Motor neuron (in vitro differentiated cells): ENCODE data around the gene OR2M5. TPM values are rescaled to one million over a fixed set of nuclear protein-coding genes. Genes with fewer than 3 reads are reported as not detected.
A peak's percentile ranks its signal among the peaks of the same experiment; 100 is the strongest.

Experiments used
- ATAC-seq, 8 experiments: fragments of 200-7000 bp; cut with Tn5 transposase; replicated peaks in 6 of 8; 2 replicates each; pipeline ENCODE4 v1.8.0; 2021; ENCODE audit warnings: mild to moderate bottlenecking in 8 of 8, moderate library complexity in 8 of 8
- H3K27ac ChIP-seq, 2 donors: fragments of 250-450 bp; sonication (Bioruptor Pico); 2 replicates each; pipeline ENCODE4 v1.9.0; 2021; ENCODE audit warnings: antibody characterized with exemption in 2 of 2, mild to moderate bottlenecking in 2 of 2, moderate library complexity in 1 of 2
- H3K4me1 ChIP-seq, 2 donors: fragments of 250-450 bp; sonication (Bioruptor Pico); replicated peaks in 1 of 2; 2 replicates each; pipeline ENCODE4 v1.6.1; 2021; ENCODE audit warnings: antibody characterized with exemption in 2 of 2, mild to moderate bottlenecking in 2 of 2, moderate library complexity in 1 of 2
- H3K4me3 ChIP-seq, 5 donors: fragments of 250-450 bp; sonication (Bioruptor Pico); 2 replicates each; pipeline ENCODE4 v1.9.0; 2021; ENCODE audit warnings: antibody characterized with exemption in 5 of 5, mild to moderate bottlenecking in 5 of 5, moderate library complexity in 4 of 5
- WGBS, 10 experiments: fragments of 450-650 bp; shearing (Covaris generic); methylation state at CpG; one replicate each; pipeline ENCODE4 v1.0.0; 2022; 5-methylcytosine and 5-hydroxymethylcytosine counted together
- in situ Hi-C, 9 experiments: fragments of 400-800 bp; cut with MboI; loops; one replicate each; pipeline ENCODE4 v1.15.0; 2021; ENCODE audit warnings: low sequenced_read_pairs in 9 of 9, low pct_unique_long_range_greater_than_20kb in 2 of 9; ENCODE audit not compliant: unreplicated experiment in 9 of 9
- total RNA-seq, 8 experiments: library from RNA; unstranded; fragments of 300-600 nt; gene quantifications; 2 replicates each; pipeline versions ENCODE4 v1.2.3 to v1.2.4, GENCODE V29; 2022

The OR2M5 gene
- total RNA-seq, 8 experiments from 2014 or later, result 0.21 to 1.0 (median 0.45) TPM; not detected in 4

DNA sequence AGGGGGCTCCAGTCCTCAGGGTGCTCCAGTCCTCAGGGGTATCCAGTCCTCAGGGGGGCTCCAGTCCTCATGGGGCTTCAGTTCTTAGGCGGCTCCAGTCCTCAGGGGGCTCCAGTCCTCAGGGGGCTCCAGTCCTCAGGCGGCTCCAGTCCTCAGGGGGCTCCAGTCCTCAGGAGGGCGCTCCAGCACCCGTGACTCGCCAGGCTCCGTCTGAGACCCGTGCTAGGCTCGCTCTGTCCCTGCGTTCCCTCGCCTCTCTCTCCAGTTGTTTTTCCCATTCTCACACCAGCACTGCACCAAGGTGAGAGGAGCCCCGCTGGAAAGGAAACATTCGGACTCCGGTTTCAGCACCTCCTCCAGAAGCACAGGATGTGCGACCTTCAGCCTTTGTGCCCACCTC, 20.2 kb downstream of the OR2M5 start:
- no peaks in the 10 kb centered on the region for H3K4me1 ChIP-seq
- H3K27ac ChIP-seq, result no peak overlapping the region
- WGBS, 10 experiments, result 56 to 85% (median 70%) methylated on average over 2 to 13 of the region's 14 CpGs; no CpG with 5 or more reads in 6 of the 10 experiments
- no peak overlapping the region for H3K4me3 ChIP-seq
- ATAC-seq, result no peak
- in situ Hi-C loops, result no loop called here

DNA sequence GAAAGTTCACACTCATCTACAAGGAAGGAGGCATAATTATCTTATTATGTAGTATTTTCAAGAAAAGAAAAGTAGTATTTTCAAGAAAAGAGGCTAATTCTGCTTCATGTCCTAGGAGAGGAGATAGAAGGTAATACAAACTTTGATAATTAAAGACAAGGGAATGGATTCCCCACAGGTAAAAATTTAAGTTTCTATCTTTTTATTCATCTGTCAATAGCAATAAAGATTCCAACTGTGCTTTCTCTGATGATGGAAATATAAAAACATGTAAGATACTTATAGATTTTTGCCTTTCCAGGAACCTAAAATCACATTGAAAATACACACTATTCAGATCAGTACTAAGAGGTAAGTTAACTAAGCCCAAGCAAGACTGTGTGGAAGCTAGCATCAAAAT, 29.6 kb downstream of the OR2M5 start, which contains the start of gene OR2M2:
TSS of gene OR2M2 (plus strand) at position 301 of the 400 bp plus-strand sequence. CDS start 5,165 bp downstream, outside the sequence.
- ATAC-seq, result no peak
- H3K27ac ChIP-seq, result no peak within 1 kb of the TSS
- no peaks in the 10 kb centered on the region for H3K4me1 ChIP-seq
- no peak within 1 kb of the TSS for H3K4me3 ChIP-seq
- in situ Hi-C loops, result no loop called here

DNA sequence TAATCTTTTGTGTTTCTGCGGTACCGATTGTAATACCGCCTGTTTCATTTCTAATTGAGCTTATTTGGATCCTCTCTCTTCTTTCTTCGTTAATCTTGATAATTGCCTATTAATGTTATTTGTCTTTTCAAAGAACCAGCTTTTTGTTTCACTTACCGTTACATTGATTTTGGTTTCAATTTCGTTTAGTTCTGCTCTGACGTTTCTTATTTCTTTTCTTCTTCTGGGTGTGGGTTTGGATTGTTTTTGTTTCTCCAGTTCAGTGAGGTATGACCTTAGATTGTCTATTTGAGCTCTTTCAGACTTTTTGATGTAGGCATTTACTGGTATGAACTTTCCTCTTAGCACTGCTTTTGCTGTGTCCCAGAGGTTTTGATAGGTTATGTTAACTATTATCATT, 39.0 kb downstream of the OR2M5 start:
- H3K4me3 ChIP-seq, result no peak overlapping the region
- no peak for ATAC-seq
- H3K4me1 ChIP-seq, result no peaks in the 10 kb centered on the region
- WGBS, 10 experiments, result 19 to 67% (median 45%) methylated on average over 3 to 7 of the region's 7 CpGs
- no peak overlapping the region for H3K27ac ChIP-seq
- in situ Hi-C loops, result no loop called here

DNA sequence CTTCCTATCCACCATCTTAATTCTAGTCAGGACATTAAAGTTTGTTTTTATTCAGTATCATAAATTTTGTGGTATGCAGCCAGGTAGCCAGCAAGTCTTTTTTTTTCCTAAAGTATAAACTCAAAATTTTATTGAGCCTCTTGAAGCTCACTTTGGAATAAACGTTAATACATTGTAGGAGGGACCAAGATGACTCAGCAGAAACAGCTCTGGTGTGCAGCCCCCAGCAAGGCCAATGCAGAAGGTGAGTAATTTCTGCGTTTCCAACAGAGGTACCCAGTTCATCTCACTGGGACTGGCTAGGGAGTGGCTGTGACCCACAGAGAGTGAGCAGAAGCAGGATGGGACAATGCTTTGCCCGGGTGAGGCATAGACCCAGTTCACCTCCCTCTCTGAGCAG, 42.4 kb downstream of the OR2M5 start:
- H3K27ac ChIP-seq, result no peak overlapping the region
- H3K4me3 ChIP-seq, result no peak overlapping the region
- no peaks in the 10 kb centered on the region for H3K4me1 ChIP-seq
- in situ Hi-C loops, result no loop called here
- 0 to 55% (median 31%) methylated on average over 1 to 3 of the region's 3 CpGs; no CpG with 5 or more reads in 4 of the 10 experiments for WGBS, 10 experiments
- ATAC-seq, result no peak

DNA sequence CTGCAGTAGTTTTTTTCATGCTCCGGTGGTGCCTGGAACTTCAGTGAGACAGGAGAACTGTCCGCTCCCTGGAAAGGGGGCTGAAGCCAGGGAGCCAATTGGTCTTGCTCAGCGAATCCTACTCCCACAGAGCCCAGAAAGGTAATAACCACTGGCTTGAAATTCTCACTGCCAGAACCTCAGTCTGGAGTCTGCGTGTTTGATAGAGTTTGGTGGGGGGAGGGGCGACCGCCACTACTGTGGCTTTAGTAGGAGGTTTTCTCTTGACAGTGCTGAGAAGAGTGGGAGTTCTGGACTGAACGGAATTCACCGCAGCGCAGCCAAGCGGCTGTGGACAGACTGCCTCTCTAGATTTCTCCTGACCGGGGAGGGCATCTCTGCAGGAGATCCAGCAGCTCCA, 44.1 kb downstream of the OR2M5 start:
- no peaks in the 10 kb centered on the region for H3K4me1 ChIP-seq
- H3K27ac ChIP-seq, result no peak overlapping the region
- ATAC-seq, result peak in 1 of 8 experiments; percentile 62
- in situ Hi-C loops, result no loop called here
- 10 to 100% (median 56%) methylated on average over 1 to 10 of the region's 11 CpGs; no CpG with 5 or more reads in 3 of the 10 experiments for WGBS, 10 experiments
- no peak overlapping the region for H3K4me3 ChIP-seq

DNA sequence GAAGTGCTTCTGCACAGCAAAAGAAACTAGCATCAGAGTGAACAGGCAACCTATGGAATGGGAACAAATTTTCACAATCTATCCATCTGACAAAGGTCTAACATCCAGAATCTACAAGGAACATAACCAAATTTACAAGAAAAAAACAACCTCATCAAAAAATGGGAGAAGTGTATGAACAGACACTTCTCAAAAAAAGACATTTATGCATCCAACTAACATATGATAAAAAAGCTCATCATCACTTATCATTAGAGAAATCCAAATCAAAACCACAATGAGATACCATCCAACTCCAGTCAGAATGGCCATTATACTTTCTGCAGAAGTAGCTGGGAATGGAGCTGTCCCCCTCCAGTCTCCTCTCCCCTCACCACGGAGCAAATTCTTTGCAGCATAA, 49.2 kb downstream of the OR2M5 start:
- no peak overlapping the region for H3K4me3 ChIP-seq
- in situ Hi-C loops, result no loop called here
- 0 to 40% (median 10%) methylated on average over 1 of the region's 1 CpG; no CpG with 5 or more reads in 5 of the 10 experiments for WGBS, 10 experiments
- H3K27ac ChIP-seq, result no peak overlapping the region
- no peak for ATAC-seq
- no peaks in the 10 kb centered on the region for H3K4me1 ChIP-seq

Other genes with a start within 250 kb of the OR2M5 start
- gene OR2W3, start 249.6 kb upstream of the OR2M5 start, total RNA-seq, result 1 to 10 TPM in 1 of 8 experiments, under 1 TPM in 7; 0.33 to 1.0 (median 0.51) TPM
- gene OR2T8, start 224.9 kb upstream of the OR2M5 start, total RNA-seq, result under 1 TPM in 1 of 8 experiments, not detected in 7; 0.47 TPM
- under 1 TPM in 2 of 8 experiments, not detected in 6; 0.21 to 0.24 TPM for gene OR2AJ1, start 220.3 kb upstream of the OR2M5 start, total RNA-seq
- 1 to 10 TPM in 2 of 8 experiments, under 1 TPM in 2, not detected in 4; 0.36 to 1.9 (median 0.80) TPM for gene OR2L8, start 196.3 kb upstream of the OR2M5 start, total RNA-seq
- 1 to 10 TPM in 2 of 8 experiments, under 1 TPM in 1, not detected in 5; 1.00 to 1.5 (median 1.1) TPM for gene OR2AK2, start 179.9 kb upstream of the OR2M5 start, total RNA-seq
- 1 to 10 TPM in 1 of 8 experiments, under 1 TPM in 3, not detected in 4; 0.08 to 1.0 (median 0.26) TPM for gene OR2L5, start 131.5 kb upstream of the OR2M5 start, total RNA-seq
- under 1 TPM in 7 of 8 experiments, not detected in 1; 0.08 to 0.70 (median 0.29) TPM for gene OR2L2, start 115.1 kb upstream of the OR2M5 start, total RNA-seq
- gene OR2L3, start 98.3 kb upstream of the OR2M5 start, total RNA-seq, result under 1 TPM in 6 of 8 experiments, not detected in 2; 0.13 to 0.63 (median 0.21) TPM
- under 1 TPM in 6 of 8 experiments, not detected in 2; 0.05 to 0.77 (median 0.30) TPM for gene OR2L13, start 50.0 kb upstream of the OR2M5 start, total RNA-seq
- under 1 TPM in 2 of 8 experiments, not detected in 6; 0.59 to 0.85 TPM for gene OR2M2, start 29.7 kb downstream of the OR2M5 start, total RNA-seq
- under 1 TPM in 6 of 8 experiments, not detected in 2; 0.08 to 0.87 (median 0.41) TPM for gene OR2M3, start 52.1 kb downstream of the OR2M5 start, total RNA-seq
- under 1 TPM; 0.05 to 0.80 (median 0.13) TPM for gene OR2M4, start 86.3 kb downstream of the OR2M5 start, total RNA-seq
- 1 to 10 TPM in 1 of 8 experiments, under 1 TPM in 5, not detected in 2; 0.14 to 1.0 (median 0.28) TPM for gene OR2T33, start 132.8 kb downstream of the OR2M5 start, total RNA-seq
- 1 to 10 TPM in 2 of 8 experiments, under 1 TPM in 3, not detected in 3; 0.05 to 1.7 (median 0.41) TPM for gene OR2T12, start 158.3 kb downstream of the OR2M5 start, total RNA-seq
- gene OR2M7, start 179.4 kb downstream of the OR2M5 start, total RNA-seq, result under 1 TPM in 1 of 8 experiments, not detected in 7; 0.76 TPM
- gene OR14C36, start 203.6 kb downstream of the OR2M5 start, total RNA-seq, result under 1 TPM in 3 of 8 experiments, not detected in 5; 0.32 to 0.52 (median 0.49) TPM
- under 1 TPM in 1 of 8 experiments, not detected in 7; 0.66 TPM for gene OR2T4, start 216.5 kb downstream of the OR2M5 start, total RNA-seq
- gene OR2T6, start 230.6 kb downstream of the OR2M5 start, total RNA-seq, result under 1 TPM in 4 of 8 experiments, not detected in 4; 0.14 to 0.66 (median 0.19) TPM